HCT116 (cell line): ENCODE data around the gene CCDC201.

Source experiments
- EZH2 ChIP-seq: fragments of 200-600 bp; sonication (generic); IDR thresholded peaks from 2 replicates; pipeline ENCODE4 v1.6.1; 2017; ENCODE audit warnings: antibody characterized with exemption, mixed run types
- EZH2phosphoT487 ChIP-seq: fragments of 200-600 bp; IDR thresholded peaks from 2 replicates; pipeline ENCODE4 v1.6.1; 2018; ENCODE audit warnings: antibody characterized with exemption, borderline replicate concordance
- JUND ChIP-seq: IDR thresholded peaks from 2 replicates; pipeline ENCODE4 v1.6.1; 2012
- ZNF274 ChIP-seq: fragments of 200-500 bp; sonication (Bioruptor generic); IDR thresholded peaks from 2 replicates; pipeline ENCODE4 v1.6.1; 2014; ENCODE audit warnings: mild to moderate bottlenecking, low read depth, low read length, inconsistent platforms
- TF ChIP-seq, protein P1 (sequence below), 3 experiments: fragments of 200-600 bp in 1 of 3; sonication (generic) in 1 of 3; IDR thresholded peaks in 2 of 3; conservative IDR thresholded peaks in 1 of 3; 2 replicates each; pipeline ENCODE4 v1.5.1; 2012 to 2017; ENCODE audit warnings: low read depth in 2 of 3, low read length in 2 of 3, antibody characterized with exemption in 1 of 3, borderline replicate concordance in 1 of 3, control low read depth in 1 of 3, mild to moderate bottlenecking in 1 of 3, mixed read lengths in 1 of 3, mixed run types in 1 of 3, moderate library complexity in 1 of 3; ENCODE audit not compliant: insufficient read depth in 1 of 3

DNA sequence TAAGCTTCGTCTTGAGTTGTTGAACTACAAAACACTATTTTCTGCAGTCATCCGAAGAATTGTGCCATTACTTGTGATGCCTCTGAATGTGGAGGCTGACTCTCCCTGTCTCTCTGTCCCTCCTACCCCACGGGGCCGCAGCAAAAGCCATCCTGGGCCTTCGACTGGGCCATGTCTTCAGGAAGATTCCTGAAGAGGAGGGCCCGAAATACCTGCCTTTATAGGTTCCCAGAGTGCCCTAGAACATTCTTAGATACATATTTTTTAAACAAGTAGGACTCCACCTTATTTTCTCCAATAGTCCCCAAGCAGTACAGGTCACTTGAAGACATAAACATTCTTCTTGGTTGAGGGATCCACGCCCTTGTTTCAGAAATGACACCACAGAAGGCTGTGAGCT, 40.1 kb upstream of the CCDC201 start:
- TF ChIP-seq EZH2phosphoT487 (no peak), EZH2 (no peak), ZNF274 (no peak), JUND (no peak)
- TF ChIP-seq, protein P1, sequence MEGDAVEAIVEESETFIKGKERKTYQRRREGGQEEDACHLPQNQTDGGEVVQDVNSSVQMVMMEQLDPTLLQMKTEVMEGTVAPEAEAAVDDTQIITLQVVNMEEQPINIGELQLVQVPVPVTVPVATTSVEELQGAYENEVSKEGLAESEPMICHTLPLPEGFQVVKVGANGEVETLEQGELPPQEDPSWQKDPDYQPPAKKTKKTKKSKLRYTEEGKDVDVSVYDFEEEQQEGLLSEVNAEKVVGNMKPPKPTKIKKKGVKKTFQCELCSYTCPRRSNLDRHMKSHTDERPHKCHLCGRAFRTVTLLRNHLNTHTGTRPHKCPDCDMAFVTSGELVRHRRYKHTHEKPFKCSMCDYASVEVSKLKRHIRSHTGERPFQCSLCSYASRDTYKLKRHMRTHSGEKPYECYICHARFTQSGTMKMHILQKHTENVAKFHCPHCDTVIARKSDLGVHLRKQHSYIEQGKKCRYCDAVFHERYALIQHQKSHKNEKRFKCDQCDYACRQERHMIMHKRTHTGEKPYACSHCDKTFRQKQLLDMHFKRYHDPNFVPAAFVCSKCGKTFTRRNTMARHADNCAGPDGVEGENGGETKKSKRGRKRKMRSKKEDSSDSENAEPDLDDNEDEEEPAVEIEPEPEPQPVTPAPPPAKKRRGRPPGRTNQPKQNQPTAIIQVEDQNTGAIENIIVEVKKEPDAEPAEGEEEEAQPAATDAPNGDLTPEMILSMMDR (IDR thresholded peaks at IDR 0.05 in 2 of 3, conservative IDR thresholded peaks at IDR 0.05 in 1 of 3; ENCODE audit: borderline replicate concordance in 1 of 3, insufficient read depth in 1 of 3, low read depth in 2 of 3, low read length in 2 of 3) = no peak
